Stimulated activated effector memory CD8-positive, alpha-beta T cell treated with anti-CD3 and anti-CD28 coated beads, Interleukin-12 subunit alpha, Interleukin-12 subunit beta, amount 100 ng/mL, for 72 hours (primary cell): Measurements from ENCODE around the gene SLC4A7.
"Not testable (repeated sequence)": the region's sequence is repeated elsewhere in the genome, so short reads cannot be mapped to it uniquely, and the experiment has no call there.

ENCODE experiments used
- ATAC-seq: fragments of 150-1000 bp; cut with Tn5 transposase; 2 replicates; pipeline ENCODE4 v1.10.0; 2021
- DNase-seq, 2 donors: peaks; one replicate each; pipeline ENCODE4 v3.0.0; 2021 to 2022; ENCODE audit warnings: low spot score in 2 of 2
- H3K27ac Mint-ChIP-seq: one replicate; pipeline ENCODE4 v1.8.0; 2022; ENCODE audit warnings: mild to moderate bottlenecking, mixed read lengths
- H3K36me3 Mint-ChIP-seq: one replicate; pipeline ENCODE4 v1.8.0; 2022; ENCODE audit warnings: mild to moderate bottlenecking, mixed read lengths
- H3K4me1 Mint-ChIP-seq: one replicate; pipeline ENCODE4 v1.8.0; 2022; ENCODE audit warnings: mixed read lengths
- H3K4me3 Mint-ChIP-seq: one replicate; pipeline ENCODE4 v1.8.0; 2022; ENCODE audit warnings: mild to moderate bottlenecking, mixed read lengths
- H3K9me3 Mint-ChIP-seq: one replicate; pipeline ENCODE4 v1.8.0; 2022; ENCODE audit warnings: mixed read lengths

The SLC4A7 gene

GRCh38 chr3:27424812-27425521, 59.2 kb downstream of the SLC4A7 start:
- H3K27ac Mint-ChIP-seq, ATAC-seq, DNase-seq, H3K9me3 Mint-ChIP-seq, H3K4me1 Mint-ChIP-seq, H3K4me3 Mint-ChIP-seq: not testable (repeated sequence)
- H3K36me3 Mint-ChIP-seq: peaks cover 79% of the 10 kb centered on the region

GRCh38 chr3:27423463-27423862, 60.7 kb downstream of the SLC4A7 start:
- H3K9me3 Mint-ChIP-seq: no peaks in the 10 kb centered on the region
- no peak for DNase-seq

GRCh38 chr3:27422617-27423016, 61.6 kb downstream of the SLC4A7 start:
- Mint-ChIP-seq H3K27ac (no peak overlapping the region), H3K4me1 (no peaks in the 10 kb centered on the region), H3K4me3 (no peak overlapping the region), H3K9me3 (no peaks in the 10 kb centered on the region), H3K36me3 (peaks cover 85% of the 10 kb centered on the region)
- DNase-seq (no peak), ATAC-seq (no peak)

More at GRCh38 chr3:27423463-27423862, 60.7 kb downstream of the SLC4A7 start:
- Mint-ChIP-seq H3K27ac (no peak overlapping the region), H3K4me3 (no peak overlapping the region), H3K36me3 (peaks cover 84% of the 10 kb centered on the region), H3K4me1 (no peaks in the 10 kb centered on the region)
- ATAC-seq: no peak

GRCh38 chr3:27415202-27415601, 69.0 kb downstream of the SLC4A7 start:
- no peak overlapping the region for H3K27ac Mint-ChIP-seq
- no peak for DNase-seq
- peaks cover 76% of the 10 kb centered on the region for H3K36me3 Mint-ChIP-seq
- peaks cover 4% of the 10 kb centered on the region for H3K4me1 Mint-ChIP-seq
- no peak for ATAC-seq
- H3K4me3 Mint-ChIP-seq: no peak overlapping the region
- H3K9me3 Mint-ChIP-seq: no peaks in the 10 kb centered on the region

- Mint-ChIP-seq H3K4me1 (peaks cover 12% of the 10 kb centered on the region), H3K36me3 (peaks cover 100% of the 10 kb centered on the region), H3K4me3 (no peak overlapping the region), H3K9me3 (no peaks in the 10 kb centered on the region), H3K27ac (peak overlapping the region; percentile 26)
- no peak for DNase-seq
- ATAC-seq: no peak
Observed at GRCh38 chr3:27392950-27393679, 91.1 kb downstream of the SLC4A7 start.

- DNase-seq, ATAC-seq, H3K9me3 Mint-ChIP-seq: not testable (repeated sequence)
- H3K36me3 Mint-ChIP-seq: peaks cover 100% of the 10 kb centered on the region
- H3K27ac Mint-ChIP-seq: peak overlapping the region; percentile 26
- peak overlapping the region; percentile 14 for H3K4me3 Mint-ChIP-seq
- peaks cover 12% of the 10 kb centered on the region for H3K4me1 Mint-ChIP-seq
Observed at GRCh38 chr3:27392414-27392813, 91.8 kb downstream of the SLC4A7 start.

GRCh38 chr3:27391796-27392195, 92.4 kb downstream of the SLC4A7 start:
- no peaks in the 10 kb centered on the region for H3K9me3 Mint-ChIP-seq
- H3K4me3 Mint-ChIP-seq: peak overlapping the region; percentile 14
- no peak for DNase-seq
- ATAC-seq: peak; percentile 21
- peak overlapping the region; percentile 26 for H3K27ac Mint-ChIP-seq
- H3K4me1 Mint-ChIP-seq: peaks cover 12% of the 10 kb centered on the region
- peaks cover 100% of the 10 kb centered on the region for H3K36me3 Mint-ChIP-seq

GRCh38 chr3:27387625-27388024, 96.6 kb downstream of the SLC4A7 start:
- Mint-ChIP-seq H3K9me3 (no peaks in the 10 kb centered on the region), H3K27ac (no peak overlapping the region), H3K36me3 (peaks cover 99% of the 10 kb centered on the region)

GRCh38 chr3:27385504-27385903, 98.7 kb downstream of the SLC4A7 start:
- ATAC-seq (no peak), DNase-seq (no peak)
- Mint-ChIP-seq H3K4me1 (peaks cover 6% of the 10 kb centered on the region), H3K27ac (no peak overlapping the region), H3K36me3 (peaks cover 99% of the 10 kb centered on the region), H3K9me3 (no peaks in the 10 kb centered on the region), H3K4me3 (no peak overlapping the region)

More at GRCh38 chr3:27387625-27388024, 96.6 kb downstream of the SLC4A7 start:
- ATAC-seq (no peak), DNase-seq (no peak)
- Mint-ChIP-seq H3K4me3 (no peak overlapping the region), H3K4me1 (peaks cover 7% of the 10 kb centered on the region)

- DNase-seq (no peak), ATAC-seq (no peak)
- Mint-ChIP-seq H3K27ac (no peak overlapping the region), H3K4me3 (no peak overlapping the region), H3K9me3 (no peaks in the 10 kb centered on the region), H3K4me1 (peaks cover 6% of the 10 kb centered on the region), H3K36me3 (peaks cover 99% of the 10 kb centered on the region)
Observed at GRCh38 chr3:27384191-27384590, 100.0 kb downstream of the SLC4A7 start.

- Mint-ChIP-seq H3K27ac (peak overlapping the region; percentile 34), H3K4me1 (peaks cover 6% of the 10 kb centered on the region), H3K36me3 (peaks cover 98% of the 10 kb centered on the region), H3K9me3 (no peaks in the 10 kb centered on the region), H3K4me3 (no peak overlapping the region)
- DNase-seq (no peak), ATAC-seq (peak; percentile 69)
Observed at GRCh38 chr3:27380433-27381357, 103.5 kb downstream of the SLC4A7 start.

- Mint-ChIP-seq H3K27ac (peak overlapping the region; percentile 2), H3K9me3 (no peaks in the 10 kb centered on the region), H3K4me3 (no peak overlapping the region), H3K36me3 (peaks cover 89% of the 10 kb centered on the region), H3K4me1 (peaks cover 6% of the 10 kb centered on the region)
- DNase-seq: no peak
- ATAC-seq: no peak
Observed at GRCh38 chr3:27378331-27378730, 105.9 kb downstream of the SLC4A7 start.

- no peak overlapping the region for H3K4me3 Mint-ChIP-seq
- H3K4me1 Mint-ChIP-seq: peaks cover 6% of the 10 kb centered on the region
- H3K27ac Mint-ChIP-seq: no peak overlapping the region
- no peaks in the 10 kb centered on the region for H3K9me3 Mint-ChIP-seq
- ATAC-seq (no peak), DNase-seq (no peak)
- peaks cover 84% of the 10 kb centered on the region for H3K36me3 Mint-ChIP-seq
Observed at GRCh38 chr3:27376109-27376772, 107.9 kb downstream of the SLC4A7 start.

- peaks cover 21% of the 10 kb centered on the region for H3K4me1 Mint-ChIP-seq
- H3K9me3 Mint-ChIP-seq: no peaks in the 10 kb centered on the region
- peak within 1 kb of the TSS; percentile 92 for H3K27ac Mint-ChIP-seq
- DNase-seq (peak; percentile 74 to 91), ATAC-seq (peak; percentile 99)
- peaks cover 24% of the 10 kb centered on the region for H3K36me3 Mint-ChIP-seq
- H3K4me3 Mint-ChIP-seq: peak within 1 kb of the TSS; percentile 94
Observed at GRCh38 chr3:27368831-27369607, 115.2 kb downstream of the SLC4A7 start, which contains the start of gene NEK10. NEK10 (minus strand) TSS chr3:27369383; CDS start chr3:27352882, 16,501 bp downstream.
